OCI-LY7 (cell line): ENCODE measurements around the gene MYADM.

Source experiments
- EZH2phosphoT487 ChIP-seq: fragments of 200-600 bp; sonication (generic); IDR thresholded peaks from 2 replicates; pipeline ENCODE4 v1.6.1; 2018; ENCODE audit warnings: low read depth, borderline replicate concordance, mild to moderate bottlenecking, mixed run types, antibody characterized with exemption, low read length, moderate library complexity, mixed read lengths
- TF ChIP-seq, protein P1 (sequence below): fragments of 200-600 bp; sonication (generic); conservative IDR thresholded peaks from 2 replicates; pipeline ENCODE4 v1.5.1; 2014; ENCODE audit warnings: mild to moderate bottlenecking, antibody characterized with exemption, low read length, moderate library complexity, mixed read lengths

DNA sequence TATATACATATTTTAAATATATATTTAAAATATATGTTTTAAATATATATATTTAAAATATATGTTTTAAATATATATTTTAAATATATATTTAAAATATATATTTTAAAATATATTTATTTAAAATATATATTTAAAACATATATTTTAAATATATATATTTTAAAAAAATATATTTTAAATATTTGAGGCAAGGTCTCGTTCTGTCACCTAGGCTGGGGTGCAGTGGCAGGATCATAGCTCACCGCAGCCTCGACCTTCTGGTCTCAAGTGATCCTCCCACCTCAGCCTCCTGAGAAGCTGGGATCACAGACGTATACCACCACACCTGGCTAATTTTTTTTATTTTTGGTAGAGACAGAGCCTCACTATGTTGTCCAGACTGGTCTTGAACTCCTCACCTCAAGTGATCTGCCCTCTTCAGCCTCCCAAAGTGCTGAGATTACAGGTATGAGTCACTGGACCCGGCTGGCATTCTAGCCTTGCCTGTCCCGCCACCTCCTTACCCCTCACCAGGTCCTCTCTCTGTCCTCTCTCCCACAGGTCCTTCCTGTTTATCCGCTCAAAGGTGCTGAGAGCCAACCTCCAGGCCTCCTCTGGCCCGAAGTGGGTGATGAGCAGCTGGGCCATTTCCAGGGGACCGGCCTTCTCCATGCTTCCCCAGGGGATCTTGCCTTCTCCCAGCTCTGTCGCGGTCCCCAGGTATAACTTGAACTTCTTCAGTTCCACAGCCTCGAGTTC is 44.1 kb upstream of the MYADM start:
- TF ChIP-seq, protein P1, sequence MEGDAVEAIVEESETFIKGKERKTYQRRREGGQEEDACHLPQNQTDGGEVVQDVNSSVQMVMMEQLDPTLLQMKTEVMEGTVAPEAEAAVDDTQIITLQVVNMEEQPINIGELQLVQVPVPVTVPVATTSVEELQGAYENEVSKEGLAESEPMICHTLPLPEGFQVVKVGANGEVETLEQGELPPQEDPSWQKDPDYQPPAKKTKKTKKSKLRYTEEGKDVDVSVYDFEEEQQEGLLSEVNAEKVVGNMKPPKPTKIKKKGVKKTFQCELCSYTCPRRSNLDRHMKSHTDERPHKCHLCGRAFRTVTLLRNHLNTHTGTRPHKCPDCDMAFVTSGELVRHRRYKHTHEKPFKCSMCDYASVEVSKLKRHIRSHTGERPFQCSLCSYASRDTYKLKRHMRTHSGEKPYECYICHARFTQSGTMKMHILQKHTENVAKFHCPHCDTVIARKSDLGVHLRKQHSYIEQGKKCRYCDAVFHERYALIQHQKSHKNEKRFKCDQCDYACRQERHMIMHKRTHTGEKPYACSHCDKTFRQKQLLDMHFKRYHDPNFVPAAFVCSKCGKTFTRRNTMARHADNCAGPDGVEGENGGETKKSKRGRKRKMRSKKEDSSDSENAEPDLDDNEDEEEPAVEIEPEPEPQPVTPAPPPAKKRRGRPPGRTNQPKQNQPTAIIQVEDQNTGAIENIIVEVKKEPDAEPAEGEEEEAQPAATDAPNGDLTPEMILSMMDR, result no peak
- TF ChIP-seq EZH2phosphoT487, result no peak
